BLaER1 (cell line): Measurements from ENCODE around the gene SNX11.
"Not testable (repeated sequence)": the region's sequence is repeated elsewhere in the genome, so short reads cannot be mapped to it uniquely, and the experiment has no call there.

Experiments
- H3K27ac ChIP-seq: shearing (Covaris generic); formaldehyde crosslinking; 2 replicates; pipeline ENCODE4 v1.8.1; 2022
- H3K27me3 ChIP-seq: shearing (Covaris generic); formaldehyde crosslinking; 2 replicates; pipeline ENCODE4 v1.8.1; 2022
- H3K36me3 ChIP-seq: shearing (Covaris generic); formaldehyde crosslinking; 2 replicates; pipeline ENCODE4 v1.8.1; 2022
- H3K4me1 ChIP-seq: shearing (Covaris generic); formaldehyde crosslinking; 2 replicates; pipeline ENCODE4 v1.8.1; 2022
- H3K4me2 ChIP-seq: shearing (Covaris generic); formaldehyde crosslinking; 2 replicates; pipeline ENCODE4 v1.8.1; 2022
- H3K4me3 ChIP-seq: shearing (Covaris generic); formaldehyde crosslinking; 2 replicates; pipeline ENCODE4 v1.8.1; 2022
- H3K9ac ChIP-seq: shearing (Covaris generic); formaldehyde crosslinking; 2 replicates; pipeline ENCODE4 v1.8.1; 2022
- H3K9me3 ChIP-seq: shearing (Covaris generic); formaldehyde crosslinking; 2 replicates; pipeline ENCODE4 v1.8.1; 2022
- H4K20me1 ChIP-seq: shearing (Covaris generic); formaldehyde crosslinking; 2 replicates; pipeline ENCODE4 v1.8.1; 2022
- Cebpa-rat ChIP-seq: shearing (Covaris generic); IDR thresholded peaks from 2 replicates; pipeline ENCODE4 v1.8.1; 2022

SNX11 gene

DNA sequence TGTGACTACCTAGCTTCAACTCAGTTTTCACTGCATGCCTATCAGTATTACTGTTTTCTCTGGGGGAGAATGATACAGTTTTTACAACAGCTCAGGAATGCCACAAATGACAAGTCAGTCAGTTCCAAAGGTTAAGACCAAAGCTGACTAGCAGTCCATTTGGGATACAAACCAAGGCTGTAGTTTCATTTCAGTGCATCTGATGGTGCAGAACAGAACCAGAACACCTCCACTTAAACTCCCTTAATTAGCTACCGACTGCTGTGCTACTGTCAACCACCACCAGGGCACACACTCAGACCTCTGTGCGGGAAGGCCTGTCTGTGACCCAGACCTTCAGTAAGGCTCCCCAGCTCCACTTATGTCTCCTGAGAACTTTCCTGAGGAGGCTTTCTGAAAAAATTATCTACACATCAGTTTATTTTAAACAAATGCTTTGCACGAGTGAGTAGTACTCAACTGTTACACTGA lies 39.0 kb upstream of the SNX11 start:
- Histone ChIP-seq H3K4me2 (no peak overlapping the region), H3K4me1 (no peaks in the 10 kb centered on the region), H3K27me3 (no peaks in the 10 kb centered on the region), H3K4me3 (no peak overlapping the region), H3K36me3 (peaks cover 98% of the 10 kb centered on the region), H4K20me1 (peaks cover 86% of the 10 kb centered on the region), H3K9ac (no peak overlapping the region), H3K9me3 (no peaks in the 10 kb centered on the region), H3K27ac (no peak overlapping the region)
- TF ChIP-seq Cebpa-rat: no peak

GRCh38 chr17:48070195-48070594 lies 37.4 kb upstream of the SNX11 start:
- no peak overlapping the region for H3K4me3 ChIP-seq
- no peaks in the 10 kb centered on the region for H3K9me3 ChIP-seq
- H3K27me3 ChIP-seq: no peaks in the 10 kb centered on the region
- no peak for TF ChIP-seq Cebpa-rat
- no peak overlapping the region for H3K4me2 ChIP-seq
- H3K36me3 ChIP-seq: peaks cover 98% of the 10 kb centered on the region
- H4K20me1 ChIP-seq: peaks cover 86% of the 10 kb centered on the region
- no peak overlapping the region for H3K27ac ChIP-seq
- H3K4me1 ChIP-seq: no peaks in the 10 kb centered on the region
- no peak overlapping the region for H3K9ac ChIP-seq

DNA sequence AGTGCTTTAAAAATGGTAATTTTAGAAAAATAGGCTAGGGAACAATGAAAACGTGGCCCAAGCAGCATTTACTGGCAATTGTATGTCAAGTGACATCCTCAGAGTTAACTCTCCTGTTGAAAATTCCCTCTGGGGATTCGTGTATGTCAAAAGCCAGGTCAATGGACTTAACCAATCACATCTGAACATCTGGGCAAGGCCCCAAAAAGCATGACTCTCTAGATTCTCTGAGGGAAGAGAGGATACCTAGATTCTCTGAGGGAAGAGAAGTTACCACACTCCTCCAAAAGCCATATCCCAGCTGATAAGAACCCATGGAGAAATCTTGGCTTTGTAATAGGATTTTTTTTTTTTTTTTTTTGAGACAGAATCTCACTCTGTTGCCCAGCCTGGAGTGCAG lies 35.9 kb upstream of the SNX11 start:
- TF ChIP-seq Cebpa-rat: no peak
- no peaks in the 10 kb centered on the region for H3K9me3 ChIP-seq
- peaks cover 98% of the 10 kb centered on the region for H3K36me3 ChIP-seq
- no peaks in the 10 kb centered on the region for H3K27me3 ChIP-seq
- no peak overlapping the region for H3K27ac ChIP-seq
- no peaks in the 10 kb centered on the region for H3K4me1 ChIP-seq
- no peak overlapping the region for H3K4me2 ChIP-seq
- H3K4me3 ChIP-seq: no peak overlapping the region
- peaks cover 86% of the 10 kb centered on the region for H4K20me1 ChIP-seq
- no peak overlapping the region for H3K9ac ChIP-seq

DNA sequence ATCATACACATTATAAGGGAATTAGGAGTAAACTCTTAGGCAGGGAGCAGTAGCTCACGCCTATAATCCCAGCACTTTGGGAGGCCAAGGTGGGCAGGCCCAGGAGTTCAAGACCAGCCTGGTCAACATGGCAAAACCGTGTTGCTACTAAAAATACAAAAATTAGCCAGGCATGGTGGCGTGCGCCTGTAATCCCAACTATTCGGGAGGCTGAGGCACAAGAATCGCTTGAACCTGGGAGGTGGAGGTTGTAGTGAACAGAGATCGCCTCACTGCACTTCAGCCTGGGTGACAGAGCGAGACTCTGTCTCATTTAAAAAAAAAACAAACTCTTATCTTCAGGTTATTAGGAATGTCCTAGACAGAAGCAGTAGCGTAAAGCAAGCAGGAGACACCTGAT lies 34.8 kb upstream of the SNX11 start:
- H3K36me3 ChIP-seq: peaks cover 98% of the 10 kb centered on the region
- H3K9me3 ChIP-seq, H3K27ac ChIP-seq, H3K4me1 ChIP-seq, H3K9ac ChIP-seq, H3K27me3 ChIP-seq, H3K4me3 ChIP-seq, H3K4me2 ChIP-seq: not testable (repeated sequence)
- peaks cover 86% of the 10 kb centered on the region for H4K20me1 ChIP-seq

DNA sequence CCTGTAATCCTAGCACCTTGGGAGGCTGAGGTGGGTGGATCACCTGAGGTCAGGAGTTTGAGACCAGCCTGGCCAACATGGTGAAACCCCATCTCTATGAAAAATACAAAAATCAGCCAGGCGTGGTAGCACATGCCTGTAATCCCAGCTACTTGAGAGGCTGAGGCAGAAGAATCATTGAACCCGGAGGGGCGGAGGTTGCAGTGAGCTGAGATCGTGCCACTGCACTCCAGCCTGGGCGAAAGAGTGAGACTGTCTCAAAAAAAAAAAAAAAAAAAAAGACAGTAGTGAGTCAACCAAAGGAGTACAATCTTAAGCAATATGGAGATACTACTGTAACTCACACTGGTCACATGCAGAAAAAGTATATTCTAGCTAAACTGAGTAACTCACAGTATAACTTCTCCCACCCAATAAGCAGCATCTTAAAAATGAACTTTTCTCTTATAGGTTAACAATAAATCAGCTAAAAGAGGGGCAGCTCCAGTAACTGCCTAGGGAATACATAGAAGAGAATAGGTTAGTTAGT lies 33.9 kb upstream of the SNX11 start:
- H3K9ac ChIP-seq, H3K4me1 ChIP-seq, H3K27me3 ChIP-seq, H3K27ac ChIP-seq, H3K4me2 ChIP-seq, H3K9me3 ChIP-seq, H3K4me3 ChIP-seq: not testable (repeated sequence)
- peaks cover 86% of the 10 kb centered on the region for H4K20me1 ChIP-seq
- H3K36me3 ChIP-seq: peaks cover 90% of the 10 kb centered on the region

GRCh38 chr17:48074322-48075081 lies 33.1 kb upstream of the SNX11 start:
- H4K20me1 ChIP-seq: peaks cover 91% of the 10 kb centered on the region
- no peaks in the 10 kb centered on the region for H3K9me3 ChIP-seq
- H3K36me3 ChIP-seq: peaks cover 82% of the 10 kb centered on the region
- H3K4me3 ChIP-seq: no peak overlapping the region
- H3K4me1 ChIP-seq: 0 out of 2 replicates have a peak, but pooled peaks cover 12% of the 10 kb centered on the region
- TF ChIP-seq Cebpa-rat: no peak
- H3K4me2 ChIP-seq: no peak overlapping the region
- no peak overlapping the region for H3K27ac ChIP-seq
- no peaks in the 10 kb centered on the region for H3K27me3 ChIP-seq
- no peak overlapping the region for H3K9ac ChIP-seq

- Histone ChIP-seq H3K36me3 (peaks cover 66% of the 10 kb centered on the region), H3K4me1 (0 out of 2 replicates have a peak, but pooled peaks cover 13% of the 10 kb centered on the region), H4K20me1 (peaks cover 99% of the 10 kb centered on the region)
- not testable (repeated sequence) for H3K27ac ChIP-seq, H3K4me2 ChIP-seq, H3K9ac ChIP-seq, H3K4me3 ChIP-seq, H3K9me3 ChIP-seq, H3K27me3 ChIP-seq
These were observed 30.4 kb upstream of the SNX11 start for GRCh38 chr17:48077152-48077551.

DNA sequence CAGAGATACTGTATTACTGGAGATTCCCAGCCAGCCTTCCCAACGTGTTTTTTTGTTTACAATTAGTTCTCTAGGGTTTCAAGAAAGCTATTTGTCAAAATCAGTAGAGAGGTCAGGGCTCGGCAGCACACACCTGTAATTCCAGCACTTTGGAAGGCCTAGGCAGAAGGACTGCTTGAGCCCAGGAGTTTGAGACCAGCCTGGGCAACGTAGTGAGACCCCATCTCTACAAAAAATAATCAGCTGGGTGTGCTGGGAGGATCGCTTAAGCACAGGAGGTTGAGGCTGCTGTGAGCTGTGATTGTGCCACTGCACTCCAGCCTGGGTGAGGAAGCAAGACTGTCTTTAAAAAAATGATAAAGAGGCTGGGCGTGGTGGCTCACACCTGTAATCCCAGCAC lies 25.7 kb upstream of the SNX11 start:
- no peak overlapping the region for H3K27ac ChIP-seq
- H3K4me3 ChIP-seq: no peak overlapping the region
- no peaks in the 10 kb centered on the region for H3K9me3 ChIP-seq
- no peak for TF ChIP-seq Cebpa-rat
- peaks cover 28% of the 10 kb centered on the region for H3K4me1 ChIP-seq
- no peak overlapping the region for H3K4me2 ChIP-seq
- peaks cover 99% of the 10 kb centered on the region for H4K20me1 ChIP-seq
- H3K36me3 ChIP-seq: peaks cover 41% of the 10 kb centered on the region
- no peak overlapping the region for H3K9ac ChIP-seq
- H3K27me3 ChIP-seq: no peaks in the 10 kb centered on the region

DNA sequence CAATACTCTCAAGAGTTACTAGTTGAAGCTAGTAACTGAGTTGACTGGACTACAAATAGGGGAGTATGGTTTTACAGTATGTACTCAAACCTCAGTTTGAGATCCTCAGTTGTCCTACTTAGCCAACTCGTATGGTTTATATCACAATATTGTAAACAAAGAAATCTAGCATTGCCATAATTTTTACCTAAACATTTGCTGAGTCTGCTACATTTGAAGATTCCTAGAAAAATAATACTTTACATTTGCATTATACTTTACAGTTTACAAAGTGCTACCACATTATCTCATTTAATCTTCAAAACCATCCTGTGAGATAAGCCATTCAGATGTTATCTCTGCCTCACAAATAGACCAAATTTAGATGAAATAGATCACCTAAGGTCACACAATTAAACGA lies 22.6 kb upstream of the SNX11 start:
- peaks cover 44% of the 10 kb centered on the region for H3K36me3 ChIP-seq
- H3K4me1 ChIP-seq: peaks cover 15% of the 10 kb centered on the region
- H3K9ac ChIP-seq: no peak overlapping the region
- peaks cover 99% of the 10 kb centered on the region for H4K20me1 ChIP-seq
- H3K27me3 ChIP-seq: no peaks in the 10 kb centered on the region
- no peaks in the 10 kb centered on the region for H3K9me3 ChIP-seq
- no peak for TF ChIP-seq Cebpa-rat
- no peak overlapping the region for H3K4me2 ChIP-seq
- no peak overlapping the region for H3K27ac ChIP-seq
- H3K4me3 ChIP-seq: no peak overlapping the region

GRCh38 chr17:48093341-48094045 lies 14.1 kb upstream of the SNX11 start:
- H3K4me1 ChIP-seq: peaks cover 18% of the 10 kb centered on the region
- TF ChIP-seq Cebpa-rat: no peak
- H3K36me3 ChIP-seq: peaks cover 93% of the 10 kb centered on the region
- H3K27me3 ChIP-seq: no peaks in the 10 kb centered on the region
- no peaks in the 10 kb centered on the region for H3K9me3 ChIP-seq
- no peak overlapping the region for H3K27ac ChIP-seq
- H3K4me3 ChIP-seq: no peak overlapping the region
- peaks cover 100% of the 10 kb centered on the region for H4K20me1 ChIP-seq
- H3K9ac ChIP-seq: no peak overlapping the region
- no peak overlapping the region for H3K4me2 ChIP-seq
